ENCODE results near the gene CCT3.

DNA sequence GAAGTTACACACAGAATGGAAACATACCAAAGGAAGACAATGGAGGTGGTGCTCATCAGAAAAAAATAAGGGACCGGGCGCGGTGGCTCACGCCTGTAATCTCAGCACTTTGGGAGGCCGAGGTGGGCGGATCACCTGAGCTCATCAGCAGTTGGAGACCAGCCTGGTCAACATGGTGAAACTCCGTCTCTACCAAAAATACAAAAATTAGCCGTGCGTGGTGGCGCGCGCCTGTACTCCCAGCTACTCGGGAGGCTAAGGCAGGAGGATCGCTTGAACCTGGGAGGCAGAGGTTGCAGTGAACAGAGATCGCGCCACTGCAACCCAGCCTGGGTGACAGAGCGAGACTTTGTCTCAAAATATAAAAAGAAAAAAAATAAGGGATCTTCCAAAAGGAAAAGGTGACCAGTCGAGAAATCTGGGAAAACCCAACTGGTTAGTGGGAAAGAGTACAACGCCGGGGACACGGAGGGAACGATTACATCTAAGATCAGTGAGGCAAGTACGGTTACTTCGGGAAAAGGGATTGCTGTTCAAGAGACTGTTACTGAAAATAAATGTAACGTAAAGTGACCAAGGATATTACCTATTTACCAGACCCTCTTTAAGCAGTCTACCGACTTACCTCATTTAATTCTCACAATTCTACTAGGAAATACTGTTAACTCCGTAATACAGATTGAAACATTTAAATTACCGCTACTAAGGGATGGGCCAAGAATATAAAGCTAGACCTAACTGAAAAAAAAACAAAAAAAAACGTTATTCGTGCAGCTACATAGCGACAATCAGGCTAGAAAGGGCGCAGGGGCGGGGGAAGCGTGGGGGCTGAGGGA lies 822 bp downstream of the CCT3 start:
- TF ChIP-seq, protein P1, sequence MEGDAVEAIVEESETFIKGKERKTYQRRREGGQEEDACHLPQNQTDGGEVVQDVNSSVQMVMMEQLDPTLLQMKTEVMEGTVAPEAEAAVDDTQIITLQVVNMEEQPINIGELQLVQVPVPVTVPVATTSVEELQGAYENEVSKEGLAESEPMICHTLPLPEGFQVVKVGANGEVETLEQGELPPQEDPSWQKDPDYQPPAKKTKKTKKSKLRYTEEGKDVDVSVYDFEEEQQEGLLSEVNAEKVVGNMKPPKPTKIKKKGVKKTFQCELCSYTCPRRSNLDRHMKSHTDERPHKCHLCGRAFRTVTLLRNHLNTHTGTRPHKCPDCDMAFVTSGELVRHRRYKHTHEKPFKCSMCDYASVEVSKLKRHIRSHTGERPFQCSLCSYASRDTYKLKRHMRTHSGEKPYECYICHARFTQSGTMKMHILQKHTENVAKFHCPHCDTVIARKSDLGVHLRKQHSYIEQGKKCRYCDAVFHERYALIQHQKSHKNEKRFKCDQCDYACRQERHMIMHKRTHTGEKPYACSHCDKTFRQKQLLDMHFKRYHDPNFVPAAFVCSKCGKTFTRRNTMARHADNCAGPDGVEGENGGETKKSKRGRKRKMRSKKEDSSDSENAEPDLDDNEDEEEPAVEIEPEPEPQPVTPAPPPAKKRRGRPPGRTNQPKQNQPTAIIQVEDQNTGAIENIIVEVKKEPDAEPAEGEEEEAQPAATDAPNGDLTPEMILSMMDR (IDR thresholded peaks at IDR 0.05), result no peak
- TF ChIP-seq POLR2A (IDR thresholded peaks at IDR 0.05), result no peak

All from adrenal gland (tissue), 5 donors.